ENCODE results near the gene TLR5.

Gene TLR5

GRCh38 chr1:223062177-223062576 lies 80.9 kb downstream of the TLR5 start:
- DNase-seq = no peak

- DNase-seq = no peak
These were observed 83.5 kb downstream of the TLR5 start for GRCh38 chr1:223059526-223059925.
